SK-MEL-5 (cell line): ENCODE data around the gene KCP. TPM values are rescaled to one million over a fixed set of nuclear protein-coding genes. Genes with fewer than 3 reads are reported as not detected.
A peak's percentile ranks its signal among the peaks of the same experiment; 100 is the strongest.

ENCODE experiments used
- DNase-seq: peaks from one replicate; pipeline ENCODE4 v3.0.0-alpha.2; 2016; ENCODE audit warnings: low read depth, low spot score
- in situ Hi-C: cut with HindIII; loops from 2 replicates; pipeline ENCODE4 v1.10.0; 2016; ENCODE audit warnings: low sequenced_read_pairs, high pct_unique_total_duplicates, low pct_unique_long_range_greater_than_20kb
- total RNA-seq: library from RNA; depleted of rRNA; stranded (reverse); fragments of >200 nt; shearing (Covaris generic); gene quantifications from 2 replicates; pipeline ENCODE4 v1.2.3, GENCODE V29; 2014

KCP gene
- total RNA-seq, 1 experiment from 2014 or later = 0.03 TPM

GRCh38 chr7:128871050-128871449 lies 39.5 kb downstream of the KCP start:
- in situ Hi-C loops = no loop called here
- DNase-seq = no peak

GRCh38 chr7:128869944-128870285 lies 40.6 kb downstream of the KCP start:
- DNase-seq = no peak
- in situ Hi-C loops = no loop called here

- in situ Hi-C loops = no loop called here
- no peak for DNase-seq
Measured at GRCh38 chr7:128869138-128869943, 41.2 kb downstream of the KCP start.

GRCh38 chr7:128868624-128869137 lies 41.8 kb downstream of the KCP start:
- no peak for DNase-seq
- in situ Hi-C loops = no loop called here

GRCh38 chr7:128867842-128868623 lies 42.5 kb downstream of the KCP start:
- in situ Hi-C loops = no loop called here
- no peak for DNase-seq

- no peak for DNase-seq
- in situ Hi-C loops = no loop called here
Measured at GRCh38 chr7:128867241-128867640, 43.3 kb downstream of the KCP start.

- in situ Hi-C loops = no loop called here
- DNase-seq = no peak
Measured at GRCh38 chr7:128865996-128866877, 44.3 kb downstream of the KCP start.

GRCh38 chr7:128865303-128865702 lies 45.2 kb downstream of the KCP start:
- in situ Hi-C loops = no loop called here
- no peak for DNase-seq

- peak; percentile 75 for DNase-seq
- in situ Hi-C loops = no loop called here
Measured at GRCh38 chr7:128863433-128863989, 47.0 kb downstream of the KCP start.

- in situ Hi-C loops = no loop called here
- peak; percentile 99 for DNase-seq
Measured at GRCh38 chr7:128862571-128863432, 47.7 kb downstream of the KCP start, which contains the start of gene ATP6V1F. ATP6V1F (plus strand) TSS chr7:128862856; CDS start chr7:128862905, 49 bp downstream.

- DNase-seq = no peak
- in situ Hi-C loops = no loop called here
Measured at GRCh38 chr7:128861957-128862570, 48.4 kb downstream of the KCP start.

- in situ Hi-C loops = no loop called here
- DNase-seq = peak; percentile 49
Measured at GRCh38 chr7:128860158-128861073, 50.1 kb downstream of the KCP start.

- no peak for DNase-seq
Measured at GRCh38 chr7:128859232-128860157, 51.0 kb downstream of the KCP start.

More at GRCh38 chr7:128859232-128860157, 51.0 kb downstream of the KCP start:
- in situ Hi-C loops = no loop called here
